NT2/D1 (cell line): ENCODE results near the gene CIC.

Experiments used
- SUZ12 ChIP-seq: IDR thresholded peaks from 2 replicates; pipeline ENCODE4 v1.6.1; 2011; ENCODE audit not compliant: insufficient read length, insufficient read depth; ENCODE audit errors: extremely low read depth
- YY1 ChIP-seq: IDR thresholded peaks from 2 replicates; pipeline ENCODE4 v1.6.1; 2011; ENCODE audit not compliant: insufficient read length, insufficient read depth

GRCh38 chr19:42332059-42332458 lies 63.0 kb downstream of the CIC start:
- TF ChIP-seq YY1, result no peak
- TF ChIP-seq SUZ12, result no peak
